ENCODE data around the gene ELP2. TPM values are rescaled to one million over a fixed set of nuclear protein-coding genes. Genes with fewer than 3 reads are reported as not detected.
"Not testable (repeated sequence)": the region's sequence is repeated elsewhere in the genome, so short reads cannot be mapped to it uniquely, and the experiment has no call there.

ELP2 gene
- total and polyA plus RNA-seq, 2 donors (not counting 3 experiments of a cell fraction or from before 2014, with no cell fraction given), result 37.8 to 90.5 TPM

DNA sequence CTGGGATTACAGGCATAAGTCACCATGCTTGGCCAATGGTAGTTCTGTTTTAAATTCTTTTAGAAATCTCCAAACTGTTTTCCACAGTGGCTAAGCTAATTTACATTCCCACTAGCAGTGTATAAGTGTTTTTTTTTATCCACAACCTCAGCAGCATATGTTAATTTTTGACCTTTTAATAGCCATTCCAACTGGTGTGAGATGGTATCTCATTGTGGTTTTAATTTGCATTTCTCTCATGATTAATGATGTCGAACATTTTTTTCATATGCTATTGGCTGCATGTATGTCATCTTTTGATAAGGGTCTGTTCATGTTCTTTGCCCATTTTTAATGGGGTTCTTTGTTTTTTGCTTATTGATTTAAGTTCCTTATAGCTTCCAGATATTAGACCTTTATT lies 77.6 kb downstream of the ELP2 start:
- DNase-seq (ENCODE audit: low read depth, low spot score), result no peak
- intact Hi-C loops (cut with micrococcal nuclease), result no loop called here
- no peaks in the 10 kb centered on the region for H4K20me1 ChIP-seq (replicated peaks; ENCODE audit: control insufficient read depth, extremely low read depth, insufficient read depth, low read length)
- BruUV-seq (replicated peaks), result no TSS peak
- dilution Hi-C loops (cut with MboI; ENCODE audit: extremely low pct_ligation_motif_present, low sequenced_read_pairs), result no loop called here
- H3K36me3 ChIP-seq (ENCODE audit: control insufficient read depth in 2 of 2, extremely low read depth in 1 of 2, insufficient read depth in 2 of 2, low read length in 2 of 2), result no peaks in the 10 kb centered on the region
- H3K9me3 ChIP-seq (replicated peaks; ENCODE audit: control insufficient read depth, insufficient read depth, low read length), result no peaks in the 10 kb centered on the region
- ChIA-PET CTCF (no interaction called here), POLR2A (no interaction called here)
- H3K79me2 ChIP-seq (ENCODE audit: control insufficient read depth, insufficient read depth, low read length), result no peaks in the 10 kb centered on the region
- no peak for TF ChIP-seq MYC (IDR thresholded peaks at IDR 0.05; ENCODE audit: low read depth, low read length)
- TF ChIP-seq GATA2 (IDR thresholded peaks at IDR 0.05; ENCODE audit: insufficient read depth, insufficient read length, low read depth, low read length), result no peak
- no peak overlapping the region for H2AFZ ChIP-seq (ENCODE audit: low read depth, low read length)
- H3K27me3 ChIP-seq (ENCODE audit: control insufficient read depth in 2 of 2, insufficient read depth in 2 of 2, low read length in 2 of 2), result no peaks in the 10 kb centered on the region
- H3K4me3 ChIP-seq (replicated peaks in 1 of 3; ENCODE audit: insufficient read depth in 1 of 3, low read depth in 1 of 3, low read length in 3 of 3), result no peak overlapping the region
- no peak overlapping the region for H3K4me2 ChIP-seq (ENCODE audit: insufficient read depth, low read length)
- no peaks in the 10 kb centered on the region for H3K9me1 ChIP-seq (replicated peaks; ENCODE audit: control insufficient read depth, extremely low read depth, insufficient read depth, low read length)
- FAIRE-seq, result no peak
- no peaks in the 10 kb centered on the region for H3K4me1 ChIP-seq (ENCODE audit: control insufficient read depth, extremely low read depth, insufficient read depth, low read length)
- no peak overlapping the region for H3K27ac ChIP-seq (ENCODE audit: insufficient read depth, low read depth, low read length)
- no peak overlapping the region for H3K9ac ChIP-seq (replicated peaks; ENCODE audit: extremely low read depth, insufficient read depth, low read length)

DNA sequence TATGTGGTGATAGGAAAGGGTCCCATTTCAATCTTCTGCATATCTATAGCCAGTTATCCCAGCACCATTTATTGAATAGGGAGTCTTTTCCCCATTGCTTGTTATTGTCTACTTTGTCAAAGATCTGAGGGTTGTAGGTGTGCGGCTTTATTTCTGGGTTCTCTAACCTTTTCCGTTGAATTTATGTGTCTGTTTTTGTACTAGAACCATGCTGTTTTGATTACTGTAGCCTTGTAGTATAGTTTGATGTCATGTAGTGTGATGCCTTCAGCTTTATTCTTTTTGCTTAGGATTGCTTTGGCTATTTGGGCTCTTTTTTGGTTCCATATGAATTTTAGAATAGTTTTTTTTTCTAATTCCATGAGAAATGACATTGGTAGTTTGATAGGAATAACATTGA lies 78.3 kb downstream of the ELP2 start:
- H2AFZ ChIP-seq (ENCODE audit: low read depth, low read length); H3K4me2 ChIP-seq (ENCODE audit: insufficient read depth, low read length); POLR2A ChIA-PET; H3K4me1 ChIP-seq (ENCODE audit: control insufficient read depth, extremely low read depth, insufficient read depth, low read length); H3K4me3 ChIP-seq (replicated peaks in 1 of 3; ENCODE audit: insufficient read depth in 1 of 3, low read depth in 1 of 3, low read length in 3 of 3); H3K27ac ChIP-seq (ENCODE audit: insufficient read depth, low read depth, low read length); dilution Hi-C loops (cut with MboI; ENCODE audit: extremely low pct_ligation_motif_present, low sequenced_read_pairs); H3K9me3 ChIP-seq (replicated peaks; ENCODE audit: control insufficient read depth, insufficient read depth, low read length); H3K9me1 ChIP-seq (replicated peaks; ENCODE audit: control insufficient read depth, extremely low read depth, insufficient read depth, low read length); intact Hi-C loops (cut with micrococcal nuclease); CTCF ChIA-PET; DNase-seq (ENCODE audit: low read depth, low spot score); FAIRE-seq; H3K79me2 ChIP-seq (ENCODE audit: control insufficient read depth, insufficient read depth, low read length); H4K20me1 ChIP-seq (replicated peaks; ENCODE audit: control insufficient read depth, extremely low read depth, insufficient read depth, low read length); H3K27me3 ChIP-seq (ENCODE audit: control insufficient read depth in 2 of 2, insufficient read depth in 2 of 2, low read length in 2 of 2); BruUV-seq (replicated peaks); H3K36me3 ChIP-seq (ENCODE audit: control insufficient read depth in 2 of 2, extremely low read depth in 1 of 2, insufficient read depth in 2 of 2, low read length in 2 of 2); H3K9ac ChIP-seq (replicated peaks; ENCODE audit: extremely low read depth, insufficient read depth, low read length): not testable (repeated sequence)
